CD4-positive, alpha-beta T cell treated with Interleukin-12 subunit alpha and Interleukin-12 subunit beta, for 1 hour (primary cell): Measurements from ENCODE around the gene ZNF169.
"Not testable (repeated sequence)": the region's sequence is repeated elsewhere in the genome, so short reads cannot be mapped to it uniquely, and the experiment has no call there.

ENCODE experiments used
- DNase-seq: peaks from one replicate; pipeline ENCODE4 v3.0.0-alpha.2; 2020

ZNF169 gene

DNA sequence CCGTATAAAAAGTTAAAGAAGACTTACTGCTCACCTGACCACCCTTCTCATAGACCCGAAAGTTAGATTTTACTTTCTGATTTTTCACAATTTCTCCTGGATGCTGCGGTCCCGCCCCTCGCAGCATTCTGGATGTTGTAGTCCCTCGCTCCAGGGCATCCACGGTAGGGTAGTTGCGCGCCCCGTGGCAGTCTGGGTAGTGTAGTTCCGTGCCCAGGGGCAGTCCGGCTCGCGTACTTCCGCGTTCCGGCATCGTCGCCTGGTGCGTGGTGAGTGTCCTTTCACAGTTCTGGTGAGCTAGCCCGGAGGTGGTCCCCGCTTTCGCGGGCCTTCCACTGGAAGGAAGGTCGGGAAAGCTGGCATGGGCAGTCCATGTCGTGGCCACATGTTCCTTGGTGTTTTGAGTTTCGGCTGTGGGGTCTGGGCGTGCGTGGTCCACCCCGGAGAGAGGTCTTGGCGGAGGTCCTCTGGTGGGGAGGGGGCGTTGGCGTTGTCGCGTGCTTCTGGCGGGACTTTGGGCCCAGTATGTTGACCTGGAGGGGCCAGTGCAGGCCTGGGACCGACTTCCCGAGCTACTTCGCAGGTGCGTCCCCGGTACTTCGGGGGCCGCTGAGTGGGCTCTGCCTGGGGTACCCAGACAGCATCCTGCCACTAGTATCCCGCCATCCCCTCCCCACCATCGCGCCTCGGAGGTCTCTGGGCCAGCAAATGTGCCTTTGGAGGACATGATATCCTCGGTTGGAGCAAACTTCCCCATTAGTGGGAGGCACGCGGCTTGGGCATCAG lies at the start of gene ZNF169:
Gene ZNF169 (plus strand): TSS at position 222 of the 786 bp plus-strand sequence. CDS start 19,515 bp downstream, outside the sequence.
- peak; percentile 88 for DNase-seq

DNA sequence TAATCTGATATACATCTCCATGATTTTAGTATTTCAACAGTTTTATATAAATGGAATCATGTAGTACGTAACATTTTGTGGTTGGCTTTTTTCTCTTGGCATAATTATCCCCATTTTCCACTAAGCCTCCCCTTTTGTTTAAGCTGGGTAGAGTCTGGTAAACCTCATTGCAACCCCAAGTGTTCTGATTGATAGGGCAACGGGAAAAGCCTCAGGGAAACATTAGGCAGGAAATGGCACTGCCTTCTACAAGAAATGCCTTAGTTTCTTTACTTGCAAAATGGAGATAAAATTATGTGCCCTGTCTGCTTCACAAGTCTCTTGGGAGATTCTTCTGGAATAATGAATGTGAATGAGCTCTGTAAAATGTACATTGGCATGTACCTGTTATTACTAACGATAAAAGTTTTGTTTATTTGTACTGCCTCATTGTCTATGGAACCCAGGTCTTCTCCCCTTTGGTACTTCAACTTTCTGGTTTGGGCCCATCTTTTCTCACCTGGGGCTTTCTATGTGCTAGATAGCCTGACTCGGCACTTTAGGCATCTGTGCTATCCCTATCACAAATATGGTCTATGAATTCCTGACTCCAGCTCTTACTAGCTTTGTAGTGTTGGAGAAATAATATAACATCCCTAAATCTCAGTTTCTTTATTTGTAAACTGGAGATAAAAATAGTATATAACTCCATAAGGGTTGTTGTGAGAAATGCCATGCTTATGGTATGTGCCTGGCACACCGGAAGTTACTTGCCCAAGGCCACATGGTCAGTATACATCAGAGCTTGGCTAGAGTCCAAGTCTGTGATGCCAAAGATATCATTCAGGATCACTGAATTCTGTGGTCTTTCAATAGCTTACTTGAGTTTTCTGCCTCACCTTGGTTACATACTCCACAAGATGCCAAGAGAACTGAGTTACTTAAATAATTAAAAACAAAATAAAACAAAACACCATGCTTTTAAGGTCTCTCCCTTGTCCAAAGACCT lies 48.2 kb upstream of the ZNF169 start:
- DNase-seq = no peak

DNA sequence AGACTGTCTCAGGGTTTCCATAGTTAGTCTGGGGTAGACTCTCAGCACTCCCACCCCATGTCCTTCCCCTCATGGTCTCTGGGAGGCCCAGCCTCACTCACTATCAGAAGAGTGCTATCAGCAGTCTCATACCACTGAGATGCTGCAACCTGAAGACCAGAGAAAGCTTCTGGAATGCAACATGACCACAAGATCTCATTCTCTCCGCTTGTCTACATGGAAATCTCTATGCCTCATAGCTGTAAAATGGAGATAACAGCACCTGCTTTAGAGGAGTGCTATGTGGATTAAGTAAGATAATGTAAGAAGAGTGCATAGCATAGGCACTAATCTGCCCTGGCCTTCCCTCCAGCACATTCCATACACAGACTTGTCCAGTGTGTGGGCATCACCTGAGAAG lies 47.0 kb upstream of the ZNF169 start:
- no peak for DNase-seq

DNA sequence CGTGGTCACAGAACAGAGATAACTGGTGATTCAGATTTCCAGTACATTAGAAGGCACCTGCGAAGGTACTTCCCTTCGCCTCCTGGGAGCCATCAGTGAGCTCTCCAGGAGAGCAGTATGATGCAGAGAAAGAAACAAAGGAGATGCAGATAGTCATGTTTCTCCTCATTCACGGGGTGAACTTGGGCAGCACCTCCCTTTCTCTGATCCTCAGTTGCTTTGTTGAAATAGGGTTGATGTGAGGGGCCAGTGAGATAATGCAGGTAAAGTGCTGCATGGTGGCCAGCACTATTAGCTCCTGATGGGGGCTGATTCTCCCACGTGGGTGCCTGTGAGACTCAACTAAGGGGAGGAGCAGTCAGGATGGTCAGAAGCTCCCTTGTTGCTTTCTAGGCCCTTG lies 46.6 kb upstream of the ZNF169 start:
- no peak for DNase-seq

DNA sequence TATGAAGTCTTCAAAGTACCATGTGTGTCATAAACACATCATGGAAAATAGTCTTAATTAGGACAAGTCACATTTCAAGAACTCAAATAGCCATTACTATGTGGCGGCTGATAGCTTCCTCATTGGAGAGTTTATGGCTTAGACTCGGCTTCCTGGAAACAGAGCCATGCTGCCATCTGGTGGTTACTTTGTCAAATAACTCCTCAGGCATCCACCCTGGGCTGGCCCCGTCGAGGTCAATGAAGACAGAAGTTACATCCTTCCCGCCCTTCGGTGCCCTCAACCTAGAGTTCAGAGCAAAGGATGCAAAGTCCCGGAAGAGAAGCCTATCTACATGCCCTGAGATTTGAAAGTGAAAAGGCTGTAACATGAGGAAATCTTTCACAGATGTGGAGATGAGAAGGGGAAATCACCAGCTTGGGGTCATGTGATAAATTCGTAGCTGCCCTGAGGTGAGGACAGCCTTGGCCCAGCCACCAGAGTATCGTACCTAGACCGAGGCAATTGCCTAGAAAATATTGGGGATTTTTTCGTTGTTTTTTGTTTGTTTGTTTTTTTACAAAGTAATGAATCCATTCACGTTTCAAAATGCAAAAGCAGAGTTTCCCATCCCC lies 45.5 kb upstream of the ZNF169 start:
- DNase-seq = peak; percentile 80

DNA sequence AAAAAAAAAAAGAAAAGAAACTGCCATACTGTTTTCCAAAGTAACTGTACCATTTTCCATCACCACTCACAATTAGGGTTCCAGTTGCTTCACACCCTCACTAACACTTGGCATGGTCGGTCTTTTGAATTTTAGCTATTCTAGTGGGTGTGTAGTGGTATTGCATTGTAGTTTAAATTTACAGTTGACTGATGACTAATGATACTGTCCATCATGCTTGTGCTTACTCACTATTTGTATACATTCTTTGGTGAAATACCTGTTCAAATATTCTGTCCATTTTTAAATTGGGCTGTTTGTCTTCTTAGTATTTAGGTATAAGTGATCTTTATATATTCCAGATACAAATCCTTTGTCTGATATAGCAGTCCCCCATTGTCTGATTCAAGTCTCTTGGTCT lies 36.2 kb upstream of the ZNF169 start:
- DNase-seq = no peak

DNA sequence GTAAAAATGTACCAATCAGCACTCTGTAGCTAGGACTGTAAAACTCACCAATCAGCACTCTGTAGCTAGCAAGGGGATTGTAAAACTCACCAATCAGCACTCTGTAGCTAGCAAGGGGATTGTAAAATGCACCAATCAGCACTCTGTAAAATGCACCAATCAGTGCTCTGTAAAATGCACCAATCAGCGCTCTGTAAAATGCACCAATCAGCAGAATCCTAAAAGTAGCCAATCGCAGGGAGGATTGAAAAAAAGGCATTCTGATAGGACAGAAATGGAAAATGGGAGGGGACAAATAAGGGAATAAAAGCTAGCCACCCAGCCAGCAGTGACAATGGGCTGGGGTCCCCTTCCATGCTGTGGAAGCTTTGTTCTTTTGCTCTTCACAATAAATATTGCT lies 33.7 kb upstream of the ZNF169 start:
- DNase-seq = not testable (repeated sequence)

DNA sequence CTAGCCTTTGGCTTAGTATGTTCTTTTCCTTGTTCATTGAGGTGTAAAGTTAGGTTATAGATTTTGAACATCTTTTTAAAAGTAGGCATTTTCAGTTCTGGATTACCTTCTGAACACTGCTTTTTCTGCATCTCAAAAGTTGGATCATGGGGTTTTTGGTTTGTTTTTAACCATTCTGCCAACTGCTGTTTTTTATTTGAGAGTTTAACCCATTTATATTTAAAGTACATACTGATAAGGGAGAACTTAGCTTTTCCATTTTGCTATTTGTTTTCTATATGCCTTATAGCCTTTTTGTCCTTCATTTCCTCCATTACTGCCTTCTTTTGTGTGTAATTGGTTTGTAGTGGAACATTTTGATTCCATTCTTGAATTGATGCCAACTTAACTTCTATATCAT lies 30.5 kb upstream of the ZNF169 start:
- DNase-seq = no peak

DNA sequence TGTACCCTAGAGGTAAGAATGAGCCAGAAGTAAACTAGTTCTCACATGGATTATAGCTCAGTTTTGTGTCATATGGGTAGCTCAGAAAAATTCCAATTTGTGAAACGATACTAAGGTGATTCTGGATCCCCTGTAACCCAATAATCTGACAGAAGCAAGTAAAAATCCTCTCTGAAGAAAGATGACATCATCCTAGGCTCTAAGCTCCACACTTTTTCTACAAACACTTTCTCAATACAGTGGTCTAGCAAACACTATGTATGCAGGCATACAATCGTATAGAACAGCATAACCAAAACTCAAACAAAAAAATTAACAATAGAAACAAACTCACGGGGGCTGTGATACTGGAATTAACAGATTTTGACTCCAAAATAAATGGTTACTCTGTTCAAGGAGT lies 26.7 kb upstream of the ZNF169 start:
- DNase-seq = no peak

DNA sequence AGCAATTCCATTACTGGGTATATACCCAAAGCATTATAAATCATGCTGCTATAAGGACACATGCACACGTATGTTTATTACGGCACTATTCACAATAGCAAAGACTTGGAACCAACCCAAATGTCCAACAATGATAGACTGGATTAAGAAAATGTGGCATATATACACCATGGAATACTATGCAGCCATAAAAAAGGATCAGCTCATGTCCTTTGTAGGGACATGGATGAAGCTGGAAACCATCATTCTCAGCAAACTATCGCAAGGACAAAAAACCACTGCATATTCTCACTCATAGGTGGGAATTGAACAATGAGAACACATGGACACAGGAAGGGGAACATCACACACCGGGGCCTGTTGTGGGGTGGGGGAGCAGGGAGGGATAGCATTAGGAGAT lies 18.0 kb upstream of the ZNF169 start:
- not testable (repeated sequence) for DNase-seq

DNA sequence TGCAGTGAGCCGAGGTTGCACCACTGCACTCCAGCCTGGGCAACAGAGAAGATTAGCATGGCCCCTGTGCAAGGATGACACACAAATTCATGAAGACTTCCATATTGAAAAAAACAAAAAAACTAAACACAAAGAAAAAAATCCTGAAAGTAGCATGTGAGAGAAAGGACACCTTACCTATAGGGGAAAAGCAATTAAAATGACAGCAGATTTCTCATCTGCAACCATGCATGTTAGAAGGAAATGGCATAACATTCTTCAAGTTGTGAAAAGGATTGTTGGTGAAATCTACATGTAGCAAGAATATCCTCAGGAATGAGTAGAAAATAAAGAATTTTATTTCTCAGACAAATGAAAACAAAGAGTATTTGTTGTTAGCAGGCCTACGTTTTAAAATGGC lies 13.4 kb upstream of the ZNF169 start:
- DNase-seq = no peak

DNA sequence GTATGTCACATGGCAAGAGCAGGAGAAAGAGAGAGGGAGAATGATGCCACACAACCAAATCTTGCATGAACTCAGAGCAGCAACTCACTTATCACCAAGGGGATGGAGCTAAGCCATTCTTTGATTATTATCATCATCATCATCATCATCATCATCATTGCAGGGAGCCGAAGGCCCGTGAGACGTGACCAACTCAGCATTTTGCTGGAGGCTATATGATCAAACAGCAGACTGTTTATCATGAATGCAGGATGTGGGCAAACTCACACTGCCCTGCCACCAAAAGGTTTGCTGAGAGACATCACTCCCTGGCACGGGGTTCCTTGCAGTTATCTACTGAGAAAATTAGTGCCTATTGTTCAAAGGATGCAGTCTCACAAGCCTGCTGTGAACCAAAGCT lies 8.6 kb upstream of the ZNF169 start:
- peak; percentile 13 for DNase-seq

DNA sequence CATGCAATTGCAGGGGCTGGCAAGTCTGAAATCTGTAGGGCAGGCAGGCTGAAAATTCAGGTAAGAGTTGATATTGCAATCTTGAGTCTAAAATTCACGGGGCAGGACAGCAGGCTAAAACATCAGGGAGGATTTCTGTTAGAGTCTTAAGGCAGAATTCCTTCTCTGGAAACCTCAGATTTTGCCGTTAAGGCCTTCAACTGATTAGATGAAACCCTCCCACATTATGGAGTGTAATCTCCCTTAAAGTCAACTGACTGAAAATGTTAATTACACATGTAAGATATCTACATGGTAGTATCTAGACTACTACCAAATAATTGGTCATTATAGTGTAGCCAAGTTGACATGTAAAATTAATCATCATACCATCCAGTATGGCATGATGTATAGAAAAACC lies 3.1 kb upstream of the ZNF169 start:
- no peak for DNase-seq

DNA sequence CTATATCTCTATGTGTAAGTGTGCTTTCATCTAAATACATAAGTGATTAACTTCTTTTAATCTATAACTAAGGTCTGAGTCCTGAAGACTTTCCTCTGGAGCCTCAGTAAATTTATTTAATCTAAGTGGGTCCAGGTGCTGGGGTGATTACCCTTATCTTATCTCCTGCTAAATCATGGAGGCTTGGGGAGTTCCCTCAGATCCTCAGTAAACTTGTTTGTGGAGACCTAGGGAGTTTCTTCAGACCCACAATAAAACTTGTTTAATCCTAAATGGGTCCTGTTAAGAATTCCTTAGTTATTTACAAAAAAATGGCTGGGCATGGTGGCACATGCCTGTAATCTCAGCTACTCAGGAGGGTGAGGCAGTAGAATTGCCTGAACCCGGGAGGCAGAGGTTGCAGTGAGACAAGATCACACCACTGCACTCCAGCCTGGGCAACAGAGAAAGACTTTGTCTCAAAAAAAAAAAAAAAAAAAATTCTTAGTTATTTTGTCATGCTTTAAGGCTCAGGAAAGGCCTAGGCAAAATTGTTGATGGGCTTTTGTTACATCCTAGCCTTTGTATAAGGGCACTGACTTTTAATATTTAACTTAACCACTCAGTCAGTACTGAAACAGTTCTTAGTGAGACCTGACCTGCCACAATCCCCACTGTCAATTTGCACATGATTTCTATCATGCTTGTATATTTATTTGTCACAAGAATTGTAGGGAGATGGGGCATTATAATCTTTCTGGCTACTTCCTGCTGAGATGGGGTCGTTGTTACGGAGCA lies 6.7 kb downstream of the ZNF169 start:
- not testable (repeated sequence) for DNase-seq

DNA sequence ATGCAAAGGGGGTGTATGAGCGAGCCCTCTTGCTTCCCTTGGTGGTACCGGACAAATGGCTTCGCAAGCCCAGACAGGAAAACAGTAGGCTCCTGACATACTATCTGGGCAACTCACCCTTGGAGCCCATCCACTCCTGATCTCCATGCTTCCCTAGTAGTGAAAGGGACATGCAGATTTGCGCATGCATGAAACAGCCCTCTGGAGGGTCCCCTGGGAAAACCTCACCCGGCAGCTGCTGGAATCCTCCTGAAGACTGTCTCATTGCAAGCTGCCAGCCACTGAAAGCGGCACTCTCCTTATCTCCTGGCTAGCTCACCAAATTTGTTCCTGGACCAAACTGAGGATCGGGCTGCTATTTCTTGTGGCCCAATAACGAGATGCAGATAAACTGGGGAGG lies 10.2 kb downstream of the ZNF169 start:
- DNase-seq = no peak

DNA sequence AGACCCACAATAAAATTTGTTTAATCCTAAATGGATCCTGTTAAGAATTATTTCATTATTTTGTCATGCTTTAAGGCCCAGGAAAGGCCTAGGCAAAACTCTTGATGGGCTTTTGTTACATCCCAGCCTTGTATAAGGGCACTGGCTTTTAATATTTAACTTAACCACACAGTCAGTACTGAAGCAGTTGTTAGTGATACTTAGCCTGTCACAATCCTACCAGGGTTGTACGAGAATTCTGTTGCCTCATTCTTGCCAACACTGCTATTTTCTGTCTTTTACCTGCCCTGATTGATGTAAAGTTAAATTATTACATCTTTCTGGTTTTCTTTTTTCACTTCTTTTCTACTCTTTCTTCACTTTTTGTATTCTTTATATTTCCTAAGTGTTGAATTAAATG lies 10.9 kb downstream of the ZNF169 start:
- no peak for DNase-seq

DNA sequence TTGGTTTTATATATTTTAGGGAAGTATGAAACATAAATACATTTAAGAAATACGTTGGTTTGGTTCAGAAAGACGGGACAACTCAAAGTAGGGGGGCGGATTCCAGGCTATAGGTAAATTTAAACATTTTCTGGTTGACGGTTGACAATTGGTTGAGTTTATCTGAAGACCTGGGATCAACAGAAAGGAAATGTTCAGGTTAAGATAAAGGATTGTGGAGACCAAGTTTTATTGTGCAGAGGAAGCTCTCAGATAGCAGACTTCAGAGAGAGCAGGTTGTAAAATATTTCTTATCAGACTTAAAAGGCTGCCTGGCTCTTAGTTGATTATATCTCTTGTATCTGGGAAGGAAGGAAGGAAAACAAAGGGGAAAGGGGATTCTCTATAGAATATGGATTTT lies 17.9 kb downstream of the ZNF169 start:
- not testable (repeated sequence) for DNase-seq

DNA sequence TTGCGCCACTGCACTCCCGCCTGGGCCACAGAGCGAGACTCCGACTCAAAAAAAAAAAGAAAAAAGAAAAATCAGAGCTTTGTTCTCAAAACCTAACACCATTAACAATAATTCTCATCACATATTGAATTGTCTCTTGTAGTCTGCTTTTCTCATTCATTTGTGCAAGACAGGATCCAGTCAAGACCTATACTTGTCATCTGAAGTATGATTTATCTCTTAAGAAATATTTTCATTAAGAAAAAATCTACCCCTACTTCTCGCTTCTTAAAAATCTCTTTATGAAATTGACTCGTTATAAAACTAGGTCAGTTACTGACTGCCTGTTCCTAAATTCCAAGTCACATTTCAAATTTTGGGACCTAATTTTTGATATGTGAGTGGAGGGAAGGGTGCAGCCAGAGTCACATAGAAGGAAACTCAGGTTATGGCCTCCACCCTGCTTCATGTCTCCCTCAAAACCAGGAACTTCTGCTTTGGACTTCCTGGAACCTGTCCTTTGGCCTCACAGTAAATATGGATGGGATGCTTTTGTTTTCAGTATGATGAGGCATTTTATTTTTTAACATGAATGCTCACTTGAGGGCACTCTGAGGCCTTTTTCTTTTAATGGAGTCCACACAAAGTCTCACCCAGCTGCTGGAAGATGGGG lies 18.9 kb downstream of the ZNF169 start:
- DNase-seq = no peak

DNA sequence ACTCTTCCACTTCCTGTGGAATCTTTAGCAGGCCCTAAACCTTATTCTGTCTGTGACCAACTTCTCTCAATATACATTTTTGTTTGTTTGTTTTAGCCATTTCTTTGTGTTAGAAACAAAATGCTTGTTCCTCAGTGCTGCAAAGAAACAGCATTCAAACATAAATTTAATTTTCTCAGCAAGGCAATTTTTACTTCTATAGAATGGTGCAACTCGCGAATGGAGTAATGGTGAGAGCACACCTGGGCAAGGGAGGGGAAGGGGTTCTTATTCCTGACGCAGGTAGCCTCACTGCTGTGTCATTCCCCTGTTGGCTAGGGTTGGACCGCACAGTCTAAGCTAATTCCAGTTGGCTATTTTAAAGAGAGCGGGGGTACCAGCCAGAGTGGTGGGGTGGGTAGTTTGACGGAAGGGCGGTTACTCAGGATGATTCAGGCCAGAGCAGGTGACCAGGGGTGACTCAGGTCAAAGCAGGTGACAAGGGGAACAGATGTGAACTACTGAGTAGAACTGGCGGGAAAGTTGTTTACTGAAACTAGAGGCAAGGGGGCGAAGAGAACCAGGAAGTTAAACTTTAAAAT lies 21.4 kb downstream of the ZNF169 start:
- DNase-seq = no peak

DNA sequence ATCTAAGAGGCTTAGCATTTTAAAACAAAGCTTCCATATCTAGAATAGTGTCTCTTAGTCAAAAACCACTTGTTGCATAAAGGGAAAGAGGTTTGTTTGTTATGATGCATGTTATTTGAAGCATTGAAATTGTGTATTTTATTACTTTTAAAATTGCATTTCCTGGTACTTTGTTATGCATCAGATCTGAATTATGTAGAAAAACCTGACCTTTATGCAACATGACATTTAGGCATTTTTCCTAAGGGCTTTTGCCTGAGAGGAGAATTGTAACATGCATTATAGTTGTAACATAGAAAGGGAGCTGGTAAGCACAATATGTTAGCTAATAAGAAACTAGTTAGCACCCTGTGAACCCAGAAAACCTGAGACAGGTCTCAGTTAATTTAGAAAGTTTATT lies 22.0 kb downstream of the ZNF169 start:
- DNase-seq = no peak

DNA sequence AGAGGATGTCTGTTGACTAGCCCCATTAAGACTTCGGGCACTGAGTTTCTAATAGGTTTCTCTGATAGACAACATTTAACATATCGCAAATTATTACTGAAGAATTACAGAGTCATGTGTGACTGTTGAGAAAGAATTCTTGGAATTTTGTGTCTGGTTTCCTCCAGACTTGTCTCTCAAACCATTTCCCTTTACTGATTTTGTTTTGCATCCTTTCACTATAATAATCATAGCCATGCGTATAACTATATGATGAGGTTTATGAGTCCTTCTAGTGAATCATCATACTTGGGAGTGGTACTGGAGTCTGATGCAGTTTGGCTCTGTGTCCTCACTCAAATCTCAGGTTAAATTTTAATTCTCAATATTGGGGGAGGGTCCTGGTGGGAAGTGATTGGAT lies 27.0 kb downstream of the ZNF169 start:
- DNase-seq = no peak
